T-helper 9 cell (primary cell): ENCODE measurements around the gene CDK14.

ENCODE experiments used
- DNase-seq: peaks from one replicate; pipeline ENCODE4 v3.0.0-alpha.2; 2020
- total RNA-seq, 2 donors: gene quantifications; one replicate each; lab custom pipeline; 2026; lab: John Stamatoyannopoulos, UW

Gene CDK14
- total RNA-seq = 0 to 0.28 reads per million in 2 donors

DNA sequence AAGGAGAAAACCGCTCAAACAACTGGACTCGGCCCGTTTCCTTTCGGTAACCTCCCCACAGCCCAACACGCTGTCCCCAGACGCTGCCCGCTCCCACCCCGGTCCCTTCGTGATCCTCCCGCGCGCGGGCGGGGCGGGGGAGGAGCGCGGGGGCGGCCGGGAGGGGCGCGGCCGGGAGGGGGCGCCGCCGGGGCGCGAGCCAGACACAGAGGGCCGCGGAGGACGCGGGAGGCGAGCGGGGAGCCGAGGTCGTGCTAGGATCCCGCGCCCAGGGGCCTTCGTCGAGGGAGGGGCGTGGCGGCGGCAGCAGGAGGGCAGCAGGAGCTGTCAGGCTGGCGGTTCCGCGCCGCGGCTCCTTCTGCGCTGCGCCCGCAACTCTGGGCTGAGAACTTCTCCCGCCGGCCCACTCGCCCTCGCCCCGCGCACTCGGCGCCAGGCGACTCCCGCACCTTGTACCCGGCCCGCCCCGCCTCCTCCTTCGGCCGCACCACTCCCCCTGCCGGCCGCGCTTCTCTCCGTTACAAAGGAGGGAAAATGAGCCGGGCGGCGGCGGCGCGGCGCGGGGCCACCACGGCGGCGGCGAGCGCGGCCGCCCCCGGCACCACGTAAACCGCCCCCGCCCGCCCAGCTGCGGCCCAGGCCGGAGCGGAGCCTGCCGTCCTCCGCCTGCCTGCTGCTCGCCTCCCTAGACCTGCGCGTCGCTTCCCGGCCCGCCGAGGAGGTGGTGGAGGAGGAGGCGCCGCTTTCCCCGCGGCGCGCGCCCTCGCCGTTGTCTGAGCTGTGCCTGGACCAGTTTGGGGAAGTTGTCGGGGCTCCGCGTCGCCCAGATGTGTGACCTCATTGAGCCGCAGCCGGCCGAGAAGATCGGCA is at the start of gene CDK14:
Gene CDK14, plus strand, starts transcription at position 521 of the 870 bp plus-strand sequence. Its CDS starts 307 bp downstream, at position 828.
- DNase-seq = peak; percentile 2

DNA sequence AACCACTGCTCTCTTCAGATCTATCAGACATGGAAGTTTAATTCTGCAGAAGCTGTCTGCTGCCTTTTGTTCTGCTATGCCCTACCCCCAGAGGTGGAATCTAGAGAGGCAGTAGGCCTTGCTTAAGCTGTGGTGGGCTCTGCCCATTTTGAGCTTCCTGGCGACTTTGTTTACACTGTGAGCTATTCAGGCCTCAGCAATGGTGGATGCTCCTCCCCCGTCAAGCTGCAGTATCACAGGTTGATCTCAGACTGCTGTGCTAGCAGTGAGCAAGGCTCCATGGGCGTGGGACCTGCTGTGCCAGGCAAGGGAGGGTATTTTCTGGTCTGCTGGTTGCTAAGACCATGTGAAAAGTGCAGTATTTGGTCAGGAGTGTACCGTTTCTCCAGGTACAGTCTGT is 45.1 kb upstream of the CDK14 start:
- DNase-seq = no peak

DNA sequence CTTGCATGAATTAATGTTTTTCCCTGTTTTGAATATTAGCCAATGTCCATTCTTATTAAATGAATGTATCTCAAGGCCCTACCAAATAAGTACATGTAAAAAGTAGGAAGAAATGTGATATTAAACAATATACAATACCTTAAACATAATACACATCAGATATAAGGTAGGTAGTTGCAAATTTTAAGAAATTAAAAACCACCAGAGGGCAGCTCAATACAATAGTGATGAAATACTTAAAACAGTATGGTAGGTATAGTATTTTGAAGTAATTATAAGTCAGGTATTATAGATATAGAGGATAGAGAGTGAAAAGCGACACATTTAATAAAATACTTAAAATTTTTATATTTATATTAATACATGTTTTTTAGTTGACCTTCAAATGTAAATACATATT is 43.6 kb upstream of the CDK14 start:
- no peak for DNase-seq

DNA sequence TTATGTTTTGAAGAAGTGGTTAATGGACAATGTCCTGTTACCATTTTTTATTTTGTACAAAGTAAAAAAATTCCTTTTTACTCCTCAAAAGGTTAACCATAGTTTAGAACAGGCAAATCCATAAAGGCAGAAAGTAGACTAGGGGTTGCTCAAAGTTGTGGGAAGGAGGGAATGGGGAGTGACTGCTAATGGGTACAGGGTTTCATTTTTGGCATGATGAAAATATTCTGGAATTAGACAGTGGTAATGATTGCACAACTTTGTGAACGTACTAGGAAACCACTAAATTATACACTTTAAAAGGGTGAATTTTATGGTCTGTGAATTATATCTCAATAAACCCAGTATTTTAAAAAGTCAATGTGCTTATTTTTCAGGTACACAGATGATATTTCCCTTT is 35.4 kb upstream of the CDK14 start:
- no peak for DNase-seq

DNA sequence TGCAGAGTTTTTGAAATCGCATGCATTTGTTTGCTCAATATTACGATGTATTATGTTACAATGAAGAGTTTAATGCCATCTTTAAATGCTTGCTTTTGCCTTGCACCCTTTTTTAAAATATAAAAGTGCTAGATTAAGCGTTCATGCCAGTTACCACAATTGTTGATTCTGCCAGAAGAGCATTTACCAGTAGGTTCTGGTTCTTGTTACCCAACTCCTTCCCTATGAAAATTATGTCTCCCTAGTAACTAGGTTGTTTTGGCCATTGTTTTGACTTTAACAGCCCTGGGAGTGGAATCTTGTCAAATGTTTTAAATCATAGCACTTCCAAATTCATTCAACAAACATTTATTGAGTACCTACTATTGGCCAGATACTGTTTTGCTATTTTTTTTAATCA is 32.8 kb upstream of the CDK14 start:
- no peak for DNase-seq

DNA sequence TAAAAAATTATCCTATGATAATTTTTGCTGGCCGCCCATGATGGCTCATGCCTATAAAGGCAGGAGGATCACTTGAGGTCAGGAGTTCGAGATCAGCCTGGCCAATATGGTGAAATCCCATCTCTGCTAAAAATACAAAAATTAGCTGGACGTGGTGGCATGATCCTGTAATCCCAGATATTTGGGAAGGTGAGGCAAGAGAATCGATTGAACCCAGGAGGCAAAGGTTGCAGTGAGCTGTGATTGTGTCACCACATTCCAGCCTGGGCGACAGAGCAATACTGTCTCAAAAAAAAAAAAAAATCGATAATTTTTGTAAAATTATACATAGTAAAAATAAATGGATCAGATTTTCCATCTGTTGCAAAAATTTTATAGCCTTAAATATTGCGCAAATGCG is 31.7 kb upstream of the CDK14 start:
- DNase-seq = no peak

DNA sequence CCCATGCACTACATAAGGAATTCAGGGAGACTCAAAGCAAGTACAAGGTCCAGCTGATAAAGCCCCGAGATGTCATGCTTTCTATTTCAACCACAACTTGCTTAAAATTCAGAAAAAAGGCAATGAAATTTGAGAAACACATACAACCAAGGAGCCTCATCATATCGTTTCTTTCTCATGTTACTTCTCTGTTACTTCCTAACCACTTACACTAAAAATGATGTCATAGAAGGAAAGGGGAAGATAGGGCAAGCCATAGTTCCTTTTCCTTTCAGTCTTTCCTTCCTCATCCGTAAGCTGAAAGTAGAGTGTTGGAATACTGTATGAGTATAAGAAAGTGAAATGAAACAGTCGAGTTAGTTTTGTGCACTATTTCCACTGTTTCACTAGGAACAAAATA is 27.9 kb upstream of the CDK14 start:
- no peak for DNase-seq

DNA sequence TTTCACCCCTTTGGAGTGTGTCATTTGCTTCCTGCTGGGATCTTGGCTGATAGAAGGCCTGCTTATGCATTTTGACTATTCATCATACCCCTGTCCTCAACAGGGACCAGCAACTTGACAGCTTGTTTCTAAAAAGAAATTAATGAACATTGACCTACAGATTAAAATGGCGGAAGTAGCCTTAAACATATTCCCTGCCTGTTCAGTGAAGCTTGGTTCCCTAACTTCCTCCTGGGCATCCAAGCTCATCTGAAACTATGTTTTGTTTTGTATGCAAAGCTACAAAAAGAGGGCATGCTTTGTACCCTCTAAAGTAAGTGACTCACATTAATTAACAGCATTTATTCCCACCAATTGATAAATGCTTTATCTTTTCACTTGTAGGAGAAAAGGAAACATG is 26.8 kb upstream of the CDK14 start:
- no peak for DNase-seq

DNA sequence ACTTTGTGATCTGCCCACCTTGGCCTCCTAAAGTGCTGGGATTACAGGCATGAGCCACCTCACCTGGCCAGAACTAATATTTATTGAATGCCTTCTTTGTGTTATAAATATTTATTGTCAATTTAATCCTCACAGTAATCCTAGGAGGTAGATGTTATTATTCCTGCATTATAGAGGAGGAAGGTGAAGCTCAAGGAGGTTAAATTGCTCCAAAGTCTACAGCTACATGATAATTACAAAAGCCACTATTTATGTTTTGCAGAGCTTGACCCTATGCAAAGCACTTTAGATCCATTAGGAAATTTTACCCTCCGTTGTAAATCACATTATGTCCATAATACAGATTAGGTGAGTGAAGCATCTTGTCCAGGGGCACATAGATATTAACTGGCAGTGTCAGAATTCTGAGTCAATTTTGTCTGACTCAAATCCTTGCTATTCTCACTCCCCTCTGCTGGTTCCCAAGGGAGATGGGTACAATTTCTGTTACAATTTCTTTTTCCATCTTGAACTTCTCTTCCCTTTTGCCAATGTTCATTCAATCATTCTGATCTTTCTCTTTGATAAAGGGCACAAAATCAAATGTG is 25.7 kb upstream of the CDK14 start:
- DNase-seq = no peak

DNA sequence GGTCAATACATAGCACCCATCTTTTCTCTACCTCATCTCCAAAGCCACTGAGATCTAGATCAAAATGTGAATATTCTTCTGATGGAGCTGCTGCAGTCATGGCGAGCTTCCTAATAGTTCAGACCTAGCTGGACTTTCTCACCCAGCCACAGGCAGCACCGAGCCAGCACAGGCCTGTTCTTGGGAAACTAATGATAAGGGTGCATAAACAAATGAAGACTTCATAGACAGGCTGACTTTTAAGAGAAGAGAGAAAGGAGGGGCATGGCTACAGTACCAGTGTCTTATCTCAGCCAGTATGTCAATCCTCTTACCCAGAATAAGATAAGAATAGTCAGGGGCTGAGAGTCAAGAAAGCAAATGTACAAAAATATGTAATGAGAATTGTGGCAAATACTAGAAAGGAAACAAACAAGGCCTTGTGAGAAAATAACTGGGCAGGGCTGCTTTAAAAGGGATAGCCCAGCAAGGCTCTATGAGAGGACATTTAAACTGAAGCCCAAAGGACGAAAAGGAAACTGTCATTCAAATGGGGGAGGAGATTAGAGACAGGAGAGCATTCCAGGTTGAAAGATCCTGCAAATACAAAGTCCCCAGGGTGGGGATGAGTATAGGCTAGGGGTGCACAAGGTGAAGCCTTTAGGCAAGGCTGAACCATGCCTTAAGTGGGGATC is 21.8 kb upstream of the CDK14 start:
- DNase-seq = no peak

DNA sequence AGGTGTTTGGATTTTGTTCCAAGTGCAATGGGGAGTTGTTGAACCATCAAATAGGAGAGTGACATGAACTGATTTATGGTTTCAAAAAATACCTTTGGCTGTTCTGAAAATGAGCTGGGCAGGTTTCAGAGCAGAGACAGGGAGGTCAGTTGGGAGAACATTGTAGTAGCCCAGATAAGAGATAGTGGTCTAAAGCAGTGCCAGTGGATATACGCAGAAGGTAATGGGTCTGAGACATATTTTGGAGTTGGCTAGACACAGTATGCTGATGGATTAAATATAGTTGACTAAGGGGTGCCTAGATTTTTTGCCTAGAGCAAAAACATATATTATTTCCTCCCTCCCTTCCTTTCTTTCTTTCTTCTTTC is 21.3 kb upstream of the CDK14 start:
- no peak for DNase-seq

DNA sequence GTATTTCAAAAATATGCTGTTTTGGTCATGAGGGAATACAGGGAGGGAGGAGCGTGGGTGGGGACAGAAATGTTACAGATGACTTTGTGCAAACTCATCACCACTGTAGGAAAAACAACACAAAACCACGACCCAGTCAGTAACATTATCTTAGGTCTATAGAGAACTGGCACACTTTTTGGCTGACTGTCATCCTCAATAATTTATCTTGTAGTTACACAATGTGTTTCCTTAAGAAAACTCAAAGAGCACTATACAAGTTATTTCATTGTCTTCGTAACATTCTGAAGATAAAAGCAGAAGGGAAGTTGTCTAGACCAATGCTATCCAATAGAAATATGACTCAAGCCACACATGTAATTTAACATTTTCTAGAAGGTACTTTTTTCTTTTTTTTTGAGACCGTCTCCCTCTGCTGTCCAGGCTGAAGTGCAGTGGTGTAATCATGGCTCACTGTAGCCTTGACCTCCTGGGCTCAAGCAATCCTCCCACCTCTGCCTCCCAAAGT is 16.9 kb upstream of the CDK14 start:
- DNase-seq = no peak

DNA sequence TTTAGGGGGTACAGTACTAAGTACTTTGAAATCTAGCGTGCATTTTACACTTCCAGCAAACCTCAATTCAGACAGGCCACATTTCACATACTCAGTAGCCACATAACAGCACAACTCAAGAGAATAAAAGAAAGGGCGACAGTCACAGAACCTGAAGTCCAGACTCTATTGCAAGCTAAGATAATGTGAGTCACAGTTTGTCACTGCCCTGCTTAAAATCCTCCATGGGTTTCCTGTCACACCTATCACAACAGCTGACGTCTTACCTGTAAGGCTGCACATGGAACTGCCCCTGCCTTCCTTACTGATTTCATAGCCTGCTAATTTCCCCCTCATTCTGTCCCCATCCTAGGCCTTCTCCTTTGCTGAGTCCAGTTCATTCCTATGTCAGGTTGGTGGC is 16.1 kb upstream of the CDK14 start:
- no peak for DNase-seq

DNA sequence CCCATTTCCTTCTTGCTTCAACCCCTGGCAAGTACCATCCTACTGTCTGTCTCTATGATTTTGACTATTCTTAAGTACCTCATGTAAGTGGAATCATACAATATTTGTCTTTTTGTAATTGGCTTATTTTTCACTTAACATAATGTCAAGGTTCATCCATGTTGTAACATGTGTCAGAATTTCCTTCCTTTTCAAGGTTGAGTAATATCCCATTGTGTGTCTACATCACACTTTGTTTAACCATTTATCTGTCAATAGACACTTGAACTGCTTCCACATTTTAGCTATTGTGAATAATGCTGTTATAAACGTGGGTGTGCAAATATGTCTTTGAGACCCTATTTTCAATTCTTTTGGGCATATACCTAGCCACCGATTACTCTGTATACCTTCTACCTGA is 14.0 kb upstream of the CDK14 start:
- DNase-seq = no peak

DNA sequence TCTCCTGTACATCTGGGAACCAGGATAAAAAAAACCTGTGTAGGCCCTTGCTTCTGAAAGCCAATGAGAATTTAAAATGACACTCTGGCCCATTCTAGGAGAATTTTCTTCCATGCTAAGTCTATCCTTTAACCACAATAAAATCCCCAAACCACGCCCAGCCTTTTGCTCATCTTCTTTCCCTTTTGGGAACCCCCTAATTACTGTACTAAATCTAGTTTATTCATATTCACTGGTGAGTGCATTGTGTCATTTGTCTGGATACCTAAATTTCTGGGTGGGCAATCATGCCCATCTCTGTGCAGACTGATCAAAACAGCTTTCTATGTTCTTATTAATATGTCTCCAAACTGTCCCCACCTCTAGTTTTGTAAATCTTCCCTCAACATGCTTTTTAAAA is 11.7 kb upstream of the CDK14 start:
- DNase-seq = no peak

DNA sequence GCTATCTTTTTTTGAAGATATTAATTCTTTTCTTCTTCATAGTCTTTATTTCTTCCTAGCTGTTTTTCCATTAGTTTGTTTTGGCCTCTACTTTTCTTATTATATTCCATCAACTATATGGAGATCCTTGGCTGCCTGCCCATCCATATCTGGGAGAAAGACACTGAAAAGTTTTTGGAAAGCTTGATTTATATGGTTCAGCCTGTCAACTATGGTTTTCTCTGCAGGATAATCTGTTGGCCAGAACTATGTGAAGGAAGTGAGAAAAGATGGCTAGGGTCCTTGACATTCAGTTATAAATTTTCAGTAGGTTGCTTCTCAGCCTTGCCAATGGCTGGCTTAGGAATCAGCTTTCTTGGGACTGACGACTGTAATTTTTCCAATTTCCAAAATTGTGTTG is 10.0 kb upstream of the CDK14 start:
- no peak for DNase-seq

DNA sequence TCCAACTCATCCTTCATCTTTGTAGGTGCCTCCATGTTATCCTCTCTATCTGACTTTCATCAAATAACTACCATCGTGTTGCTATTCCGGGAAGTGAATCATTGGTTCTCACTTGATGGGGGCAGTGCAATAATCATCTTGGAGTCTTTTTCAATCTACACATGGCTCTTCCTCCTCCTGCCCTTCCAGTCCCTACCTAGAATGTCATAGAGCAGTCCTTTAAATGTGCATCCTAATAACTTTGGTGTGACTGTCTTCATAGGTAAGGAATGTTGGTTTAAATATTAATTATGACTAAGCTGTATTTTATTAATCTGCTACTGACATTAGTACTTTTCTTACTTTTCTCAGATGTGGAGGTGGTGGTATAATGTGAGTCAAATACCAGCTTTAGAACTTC is 8.4 kb upstream of the CDK14 start:
- DNase-seq = no peak

DNA sequence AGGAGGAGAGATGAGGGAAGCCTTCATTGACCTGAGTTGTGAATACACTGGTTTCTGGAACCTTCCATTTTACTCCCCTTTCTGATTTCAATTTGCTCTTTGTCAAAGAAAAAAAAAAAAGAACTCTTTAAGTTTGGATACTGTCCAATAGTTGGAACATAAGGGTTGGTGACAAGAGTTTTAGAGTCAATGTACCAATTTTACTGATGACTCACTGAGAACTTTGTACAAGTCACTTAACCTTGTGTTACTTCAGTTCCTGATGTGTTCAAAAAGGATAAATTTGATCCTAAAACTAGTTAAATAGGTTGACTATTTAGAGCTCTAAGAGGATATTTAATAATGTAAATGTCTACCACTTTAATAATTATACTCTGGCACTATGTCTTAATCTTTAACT is 4.1 kb upstream of the CDK14 start:
- DNase-seq = no peak

DNA sequence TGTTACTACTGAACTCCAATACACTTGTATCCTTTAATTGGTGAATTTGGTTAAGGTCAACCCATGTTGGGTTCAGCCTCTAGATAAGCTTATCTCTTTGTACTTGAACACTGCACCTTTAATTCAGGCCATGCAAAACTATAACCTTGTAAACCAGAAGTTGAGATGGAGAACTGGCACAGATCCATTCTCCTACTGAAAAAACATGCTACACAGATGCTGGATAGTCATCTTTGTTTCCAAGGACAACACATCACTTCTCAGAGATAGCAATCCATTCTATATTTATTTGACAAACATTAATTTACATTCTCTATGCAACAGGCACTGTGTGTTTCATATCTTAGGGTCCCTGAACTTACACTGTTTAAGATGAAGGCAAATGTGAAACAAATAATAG is 2.9 kb upstream of the CDK14 start:
- DNase-seq = no peak

DNA sequence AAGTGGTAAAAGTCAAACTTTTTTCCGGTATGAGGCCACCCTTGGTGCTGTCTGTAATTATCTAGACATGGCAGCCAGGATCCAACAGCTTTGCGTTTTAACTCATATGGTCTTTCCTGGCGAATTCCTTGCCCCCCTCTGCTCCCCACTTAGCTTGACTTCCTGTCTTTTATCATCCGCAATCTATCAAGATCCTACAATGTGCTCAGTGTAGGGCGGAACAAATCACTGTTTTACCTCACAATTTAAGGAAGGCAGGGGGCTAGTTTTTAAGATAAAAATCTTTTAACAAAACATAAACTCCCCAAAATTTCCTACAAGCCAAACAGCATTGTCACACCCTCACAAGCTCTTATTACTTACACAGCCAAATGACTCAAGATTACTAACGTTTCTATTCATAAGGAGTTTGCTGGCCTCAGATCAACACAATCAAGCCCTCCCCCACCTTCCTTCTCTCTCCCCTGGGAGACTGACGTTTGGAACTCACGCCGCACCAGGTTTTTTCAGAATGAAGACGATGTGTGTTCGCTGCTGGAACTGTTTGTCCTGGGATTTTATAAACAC is 1.3 kb upstream of the CDK14 start:
- no peak for DNase-seq

DNA sequence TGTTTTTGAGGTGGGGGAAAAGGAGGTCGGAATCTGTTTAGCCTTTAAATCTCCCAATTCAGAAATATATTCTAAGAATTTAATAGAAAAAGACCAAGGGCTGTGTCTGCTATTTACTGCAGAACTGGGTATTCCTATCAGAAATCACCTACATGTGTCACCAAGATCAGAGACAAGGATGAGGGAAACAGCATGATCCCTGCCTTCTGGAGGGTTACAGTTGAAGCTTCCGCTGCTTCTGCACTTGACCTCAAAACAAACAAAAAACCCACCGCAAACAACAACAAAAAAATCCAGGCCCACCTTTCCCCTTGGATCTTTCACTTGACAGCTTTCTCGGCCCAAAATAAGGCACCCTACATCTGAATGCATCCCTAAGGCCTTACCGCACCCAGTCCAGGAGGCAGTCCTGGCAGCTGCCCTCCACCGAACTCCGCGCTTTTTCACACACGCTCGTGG is 750 bp upstream of the CDK14 start:
- no peak for DNase-seq

DNA sequence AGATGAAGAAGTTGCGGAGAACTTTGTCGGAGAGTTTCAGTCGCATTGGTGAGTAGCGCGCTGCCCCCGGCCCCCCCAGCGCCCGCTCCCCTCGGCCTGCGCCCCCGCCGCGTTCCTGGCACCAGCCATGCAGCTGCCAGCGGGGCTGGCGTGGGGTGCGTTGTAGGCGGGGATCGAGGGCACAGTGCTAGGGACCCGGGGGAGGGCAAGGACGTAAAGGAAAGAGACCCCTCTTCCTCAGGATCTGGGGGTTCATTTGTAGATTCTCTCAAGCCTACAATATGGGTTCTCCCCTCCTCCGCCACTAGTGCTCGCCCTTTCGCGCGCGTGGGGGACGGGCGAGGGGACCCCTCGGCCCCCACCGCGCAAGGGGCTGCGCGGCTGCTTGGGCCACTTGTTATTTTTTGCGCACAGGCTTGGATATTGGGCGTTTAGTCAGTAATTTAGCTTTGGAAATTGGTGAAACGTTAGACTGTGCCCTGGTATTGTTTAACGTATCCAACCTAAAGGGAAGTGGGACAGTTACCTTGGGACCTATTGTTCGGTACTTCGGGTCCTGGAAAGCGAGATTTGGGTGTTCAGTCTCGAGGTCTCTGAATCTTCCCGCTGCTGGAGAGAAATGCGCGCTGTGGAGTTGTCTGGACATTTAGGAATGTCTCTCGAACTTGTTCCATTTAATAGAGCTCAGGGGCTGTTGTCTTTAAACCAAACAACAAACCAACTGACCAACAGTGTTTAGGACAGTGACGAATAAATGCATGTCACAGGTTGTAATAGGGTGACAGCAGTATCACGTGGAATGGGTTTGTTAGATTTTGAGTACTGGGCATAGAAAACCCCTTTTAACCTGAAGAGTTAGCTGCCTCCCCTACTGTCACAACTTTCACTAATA is 796 bp downstream of the CDK14 start:
- no peak for DNase-seq
